ENCODE measurements around the gene NOL9. TPM values are rescaled to one million over a fixed set of nuclear protein-coding genes. Genes with fewer than 3 reads are reported as not detected.

NOL9 gene
- total RNA-seq, 1 donor from 2014 or later = 16.7 TPM

Small RNAs within 50 kb of the gene (small RNA-seq; reads per million reads assigned to genes)
- not detected for gene RNU6-731P

Other genes starting within 250 kb of the NOL9 start
- 38.8 TPM for gene ACOT7, start 160.7 kb downstream of the NOL9 start, total RNA-seq
- gene HES2, start 134.6 kb downstream of the NOL9 start, total RNA-seq = 44.7 TPM
- gene ESPN, start 129.7 kb downstream of the NOL9 start, total RNA-seq = 77.1 TPM
- 32.7 TPM for gene TNFRSF25, start 88.3 kb downstream of the NOL9 start, total RNA-seq
- gene PLEKHG5, start 62.8 kb downstream of the NOL9 start, total RNA-seq = 17.2 TPM
- gene TAS1R1, start 794 bp upstream of the NOL9 start, total RNA-seq = not detected
- 9.1 TPM for gene ZBTB48, start 25.5 kb upstream of the NOL9 start, total RNA-seq
- gene KLHL21, start 48.4 kb upstream of the NOL9 start, total RNA-seq = 54.3 TPM
- gene PHF13, start 59.2 kb upstream of the NOL9 start, total RNA-seq = 21.6 TPM
- gene THAP3, start 70.4 kb upstream of the NOL9 start, total RNA-seq = 29.0 TPM
- gene DNAJC11, start 147.3 kb upstream of the NOL9 start, total RNA-seq = 29.2 TPM
- gene CAMTA1, start 230.9 kb upstream of the NOL9 start, total RNA-seq = 62.9 TPM

Measured in vagina (tissue), 1 donor.